C1 segment of cervical spinal cord (tissue), 14 donors: ENCODE measurements around the gene YPEL5.
"Not testable (repeated sequence)": the region's sequence is repeated elsewhere in the genome, so short reads cannot be mapped to it uniquely, and the experiment has no call there.

Experiments used
- DNase-seq, 14 donors: peaks; one replicate each; lab custom pipeline; 2025; lab: John Stamatoyannopoulos, UW

The YPEL5 gene

DNA sequence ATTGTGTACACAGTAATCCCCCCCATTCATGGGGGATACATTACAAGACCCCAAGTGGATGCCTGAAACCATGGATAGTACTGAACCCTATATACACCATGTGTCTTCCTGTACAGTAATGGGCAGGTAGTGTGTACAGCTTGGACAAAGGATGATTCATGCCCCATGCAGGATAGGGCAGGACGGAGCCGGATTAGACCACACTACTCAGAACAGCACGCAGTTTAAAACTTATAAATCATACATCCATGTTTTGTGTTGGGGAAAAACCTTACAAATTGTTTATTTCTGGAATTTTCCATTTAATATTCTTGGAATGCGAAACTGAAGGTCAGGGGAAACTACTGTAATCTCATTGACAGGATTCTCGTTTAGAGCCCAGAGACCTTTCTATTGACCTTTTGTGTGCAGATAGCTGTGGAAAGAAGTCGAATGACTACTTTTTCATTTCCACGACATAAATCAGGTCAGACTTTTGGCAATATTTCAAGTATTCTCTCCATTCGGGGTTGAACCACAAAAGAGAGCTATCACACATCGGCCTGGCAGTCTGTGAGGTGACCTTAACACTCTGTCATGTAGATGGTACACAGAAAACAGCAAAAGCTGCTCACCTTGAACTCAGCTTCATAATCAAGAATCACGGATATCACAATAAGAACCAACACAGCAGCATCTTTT, 9.9 kb upstream of the YPEL5 start:
- DNase-seq = no peak

DNA sequence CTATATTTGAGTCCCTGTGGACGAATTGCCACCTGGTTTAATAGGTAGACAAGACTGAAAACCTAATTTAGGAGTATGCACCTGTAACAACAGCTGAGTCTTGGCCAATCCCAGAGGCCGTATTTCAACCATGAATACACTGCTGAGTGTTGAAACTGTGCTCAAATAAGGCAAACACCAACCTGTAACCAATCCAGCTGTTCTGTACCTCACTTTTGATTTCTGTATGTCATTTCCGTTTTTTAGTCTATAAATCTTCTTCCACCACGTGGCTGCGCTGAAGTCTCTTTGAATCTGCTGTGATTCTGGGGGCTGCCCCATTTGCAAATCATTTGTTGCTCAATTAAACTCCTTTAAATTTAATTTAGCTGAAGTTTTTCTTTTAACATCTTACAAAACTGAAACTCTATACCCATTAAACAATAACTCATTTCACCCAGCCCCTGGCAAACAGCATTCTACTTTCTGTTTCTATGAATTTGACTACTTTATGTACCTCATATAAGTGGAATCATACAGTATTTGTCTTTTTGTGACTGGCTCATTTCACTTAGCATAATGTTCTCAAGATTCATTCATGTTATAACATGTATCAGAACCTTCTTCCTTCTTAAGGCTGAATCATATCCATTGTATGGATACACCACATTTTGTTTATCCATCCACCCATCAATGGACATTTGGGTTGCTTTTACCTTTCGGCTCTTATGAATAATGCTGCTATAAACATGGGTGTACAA, 7.5 kb upstream of the YPEL5 start:
- DNase-seq = no peak

DNA sequence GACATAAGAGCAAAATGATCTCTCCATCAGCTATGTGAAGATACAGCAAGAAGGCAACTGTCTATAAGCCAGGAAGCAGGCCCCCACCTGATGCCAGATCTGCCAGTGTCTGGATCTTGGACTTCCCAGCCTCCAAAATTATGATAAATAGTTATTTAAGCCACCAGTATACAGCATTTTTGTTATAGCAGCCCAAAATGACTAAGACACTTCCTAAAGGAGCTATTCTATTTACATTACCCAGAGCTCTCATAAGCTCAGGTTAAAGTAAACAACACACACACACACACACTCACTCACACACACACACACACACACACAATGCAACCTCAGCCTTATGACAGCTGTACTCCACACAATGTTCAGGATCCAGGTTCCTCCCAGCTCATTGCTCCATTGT, 5.7 kb upstream of the YPEL5 start:
- no peak for DNase-seq

DNA sequence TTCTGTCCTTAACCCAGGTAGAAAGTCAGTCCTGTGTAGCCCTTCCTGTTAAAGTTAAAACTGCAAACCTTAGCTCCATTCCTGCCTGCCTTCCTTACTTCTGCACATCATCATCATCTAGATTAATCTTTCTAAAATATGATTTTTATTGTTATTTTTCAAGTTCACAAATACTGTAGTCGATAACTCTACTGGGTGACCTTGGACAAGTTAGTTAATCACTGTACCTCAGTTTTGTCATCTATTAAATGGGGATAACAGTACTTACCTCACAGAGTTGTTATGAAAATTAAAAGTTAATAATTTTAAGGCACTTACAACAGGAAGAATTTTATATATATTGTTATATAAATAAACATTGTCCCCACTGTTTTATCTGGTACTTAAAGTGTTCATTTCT, 2.5 kb upstream of the YPEL5 start:
- no peak for DNase-seq

DNA sequence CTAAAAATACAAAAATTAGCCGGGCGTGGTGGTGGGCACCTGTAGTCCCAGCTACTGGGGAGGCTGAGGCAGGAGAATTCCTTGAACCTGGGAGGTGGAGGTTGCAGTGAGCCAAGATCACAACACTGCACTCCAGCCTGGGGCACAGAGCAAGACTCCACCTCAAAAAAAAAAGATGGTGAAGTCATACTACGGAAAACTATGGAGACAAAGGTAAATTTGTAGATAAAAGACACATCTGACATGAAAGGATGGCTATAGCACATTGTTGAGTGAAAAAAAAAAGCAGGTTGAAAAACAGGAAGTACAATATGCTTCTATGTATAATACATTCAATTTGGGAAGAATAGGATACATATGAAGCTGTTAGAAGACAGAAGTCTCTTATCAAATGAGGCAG, 1.9 kb upstream of the YPEL5 start:
- not testable (repeated sequence) for DNase-seq

DNA sequence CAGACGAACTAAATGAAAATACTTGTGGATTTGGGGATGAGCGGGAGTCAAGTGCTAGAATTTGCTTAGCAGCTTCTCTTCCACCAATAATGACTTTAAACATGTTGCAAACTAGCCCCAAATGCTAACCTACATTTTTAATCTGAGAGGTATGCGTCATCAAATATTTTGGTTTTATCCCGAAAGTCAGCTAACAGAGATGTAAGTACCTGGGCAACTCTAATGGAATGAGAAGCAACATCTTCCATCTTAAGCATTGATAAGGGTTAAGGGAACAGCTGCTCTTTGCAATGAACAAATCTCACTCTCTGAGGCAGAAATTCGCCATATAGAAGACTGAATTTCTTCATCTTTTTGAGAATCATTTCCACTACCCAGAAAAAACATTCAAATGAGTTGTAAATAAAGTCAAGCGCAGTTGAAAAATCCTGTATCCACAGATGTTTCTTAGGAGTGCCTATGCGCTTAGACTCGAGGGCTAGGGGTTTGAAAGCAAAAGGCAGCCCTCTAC, 926 bp upstream of the YPEL5 start:
- DNase-seq = no peak

DNA sequence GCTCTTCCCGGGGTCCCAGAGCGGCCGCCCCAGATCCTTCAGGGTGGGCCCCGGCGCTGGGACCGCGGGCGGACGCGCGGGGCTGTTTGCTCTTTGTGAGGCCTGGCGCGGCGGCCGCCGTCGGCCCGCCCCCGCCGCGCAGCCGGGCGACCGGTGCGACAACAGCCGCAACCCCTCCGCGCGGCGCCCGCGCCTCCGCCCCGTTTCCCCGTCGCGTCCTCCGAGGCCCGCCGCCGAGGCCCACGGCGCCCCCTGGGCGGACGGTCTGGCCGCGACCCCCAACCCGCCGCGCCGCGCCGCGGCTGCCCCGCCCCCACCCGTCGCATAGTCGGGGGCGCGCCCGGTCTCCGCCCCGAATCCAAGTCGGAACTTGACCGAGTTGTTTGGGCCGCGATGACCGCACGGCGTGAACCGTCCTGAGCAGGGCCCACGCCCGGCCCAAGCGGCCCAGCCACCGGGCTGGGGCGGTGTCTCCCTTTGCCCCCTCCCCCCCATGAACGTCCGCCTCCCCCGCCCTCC, 448 bp downstream of the YPEL5 start:
- peak in 3 of 14 donors; percentile 68 to 75 (median 71) for DNase-seq

DNA sequence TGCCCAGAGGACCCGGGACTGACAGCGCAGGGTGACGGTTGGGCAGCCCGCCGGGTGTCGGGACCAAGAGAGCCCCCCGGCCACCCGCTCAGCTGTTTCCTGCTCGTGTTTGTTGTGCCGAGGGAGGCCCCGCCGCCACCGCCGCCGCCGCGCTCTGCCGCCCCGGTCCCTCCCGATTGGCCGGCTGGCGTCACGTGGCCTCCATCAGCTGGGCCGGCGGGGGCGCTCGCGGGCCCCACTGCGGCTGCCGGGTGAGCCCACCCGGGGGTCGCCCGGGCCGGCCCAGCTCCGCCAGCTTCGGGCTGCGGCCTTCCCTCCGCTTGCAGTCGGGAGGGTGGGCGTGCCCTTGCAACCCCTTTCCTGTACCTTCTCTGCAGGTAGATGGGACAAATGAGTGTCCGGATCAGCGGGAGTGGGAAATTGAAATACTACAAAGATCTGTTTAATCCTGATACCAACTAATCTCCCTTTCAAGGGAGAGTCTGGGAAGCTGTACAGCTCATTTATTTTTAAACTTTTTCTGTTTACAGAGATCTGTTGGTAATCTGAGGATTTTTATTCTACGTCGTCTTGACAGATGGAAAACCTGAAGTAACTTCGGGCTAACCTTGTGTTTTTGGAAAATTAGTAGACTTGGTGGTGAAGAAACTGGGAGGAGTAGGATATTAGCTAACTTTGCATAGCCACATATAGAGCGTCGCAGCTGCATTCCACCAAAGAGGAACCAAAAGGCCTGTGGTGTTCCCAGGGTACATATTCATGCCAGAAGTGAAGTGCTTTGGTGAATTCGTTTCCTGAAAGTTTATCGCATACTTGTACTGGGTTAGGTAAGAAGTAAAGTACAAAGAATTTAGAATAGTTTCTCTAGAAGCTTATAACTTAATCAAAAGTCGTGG, 1.2 kb downstream of the YPEL5 start:
- DNase-seq = peak in 13 of 14 donors; percentile 23 to 87 (median 67)

DNA sequence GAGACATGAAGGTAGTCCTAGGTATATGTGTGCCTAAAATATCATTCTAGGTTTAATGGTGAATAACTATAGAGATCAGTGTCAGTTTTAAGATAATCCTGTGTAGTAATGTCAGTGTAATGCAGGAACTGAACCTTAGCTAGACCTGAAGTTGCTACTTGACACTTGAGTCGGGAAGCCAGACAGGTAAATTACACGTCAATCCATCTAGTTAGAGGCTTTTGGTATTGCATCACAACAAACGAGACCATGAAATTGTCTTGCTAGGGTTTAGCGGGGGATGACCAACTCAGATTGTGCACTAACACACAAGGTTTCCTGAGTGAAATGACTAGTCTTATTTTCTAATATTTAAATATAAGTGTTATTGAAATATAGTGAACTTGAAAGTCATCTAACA, 2.0 kb downstream of the YPEL5 start:
- DNase-seq = no peak

DNA sequence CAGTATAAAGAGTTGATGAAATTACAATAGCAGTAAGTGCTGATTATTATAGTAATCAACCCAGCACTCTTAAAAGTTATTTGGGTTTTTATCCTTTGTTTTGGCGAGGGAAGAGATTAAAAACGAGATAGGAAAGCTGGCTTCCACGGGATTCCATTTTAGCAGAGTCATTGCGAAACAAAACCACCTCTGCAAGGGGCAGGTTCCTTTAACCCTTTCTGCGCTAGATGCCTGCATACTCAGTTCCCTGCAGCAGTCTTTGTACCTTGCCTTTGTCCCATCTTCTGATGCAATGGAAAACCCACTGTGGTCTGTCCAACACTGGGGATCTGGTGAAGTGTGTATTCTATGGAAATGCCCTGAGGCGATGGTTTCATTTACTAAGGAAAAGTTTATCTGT, 2.7 kb downstream of the YPEL5 start:
- no peak for DNase-seq

DNA sequence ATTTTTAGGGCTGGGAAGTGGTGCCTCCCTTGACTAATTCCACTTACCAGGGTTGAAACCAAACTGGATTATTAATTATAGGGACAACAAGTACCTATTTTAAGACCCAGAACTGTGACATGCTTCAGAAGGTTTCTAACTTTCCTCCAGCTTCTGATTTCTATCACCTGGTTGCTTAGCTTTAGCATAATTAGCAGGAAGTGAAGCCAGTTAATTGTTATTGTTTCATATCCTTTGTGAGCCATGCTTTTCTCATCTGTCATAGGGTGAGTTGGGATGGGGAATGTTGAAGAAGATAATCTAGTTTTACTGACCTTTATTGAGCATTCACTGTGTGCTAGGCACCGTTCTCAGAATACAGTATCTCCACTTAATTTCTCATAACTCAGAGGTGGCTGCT, 3.2 kb downstream of the YPEL5 start:
- DNase-seq = no peak

DNA sequence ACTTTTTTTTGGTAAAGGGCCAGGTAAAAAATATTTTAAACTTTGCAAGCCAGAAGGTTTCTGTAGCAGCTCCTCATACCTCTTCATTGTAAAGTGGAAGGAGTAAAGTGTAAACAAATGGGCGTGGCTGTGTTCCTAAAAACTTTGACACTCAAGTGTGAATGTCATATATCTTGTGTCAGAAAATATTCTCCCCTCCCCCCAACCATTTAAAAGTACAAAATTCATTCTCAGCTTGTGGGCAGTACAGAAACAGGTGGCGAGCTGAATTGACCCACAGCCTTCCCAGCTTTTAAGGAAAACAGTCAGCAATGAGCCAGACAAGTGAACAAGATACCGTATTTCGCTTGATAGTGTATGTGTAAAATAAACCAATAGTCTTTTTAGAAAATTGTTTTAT, 4.0 kb downstream of the YPEL5 start:
- DNase-seq = no peak

DNA sequence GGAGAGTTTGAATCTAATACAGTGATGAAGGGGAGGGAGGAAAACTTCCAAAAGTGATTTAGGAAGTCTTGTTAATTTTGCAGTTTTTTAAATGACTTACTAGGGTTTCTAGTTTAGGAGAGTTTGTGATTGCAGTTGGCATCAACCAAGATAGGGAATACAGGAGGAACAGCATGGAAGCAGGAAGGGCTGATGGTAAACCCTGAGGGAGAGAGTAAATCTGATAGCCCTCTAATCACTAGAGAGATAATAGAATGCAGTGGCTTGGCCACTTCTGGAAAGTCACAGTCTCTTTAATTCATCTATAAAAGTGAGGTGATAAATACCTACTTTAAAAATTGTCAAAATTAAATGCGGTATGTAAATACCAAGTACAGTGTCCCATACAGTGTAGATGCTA, 5.6 kb downstream of the YPEL5 start:
- no peak for DNase-seq

DNA sequence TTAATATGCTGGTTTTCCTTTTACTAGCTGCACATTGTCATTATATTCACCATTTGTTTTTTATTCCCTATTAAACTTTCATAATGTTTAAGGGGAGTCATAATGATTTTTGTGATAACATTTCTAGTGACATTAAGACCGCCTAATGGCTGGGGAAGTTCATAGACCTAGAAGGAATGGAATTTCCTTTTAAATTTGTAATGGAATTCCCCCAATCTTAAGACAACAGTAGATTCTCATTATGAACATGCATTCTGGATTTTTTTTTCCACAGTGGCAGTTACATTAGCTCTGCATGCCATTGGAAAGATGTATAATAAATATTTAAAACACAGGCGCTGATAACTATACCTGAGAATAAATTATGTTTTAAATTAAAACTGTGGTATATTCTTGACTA, 8.4 kb downstream of the YPEL5 start:
- DNase-seq = no peak

DNA sequence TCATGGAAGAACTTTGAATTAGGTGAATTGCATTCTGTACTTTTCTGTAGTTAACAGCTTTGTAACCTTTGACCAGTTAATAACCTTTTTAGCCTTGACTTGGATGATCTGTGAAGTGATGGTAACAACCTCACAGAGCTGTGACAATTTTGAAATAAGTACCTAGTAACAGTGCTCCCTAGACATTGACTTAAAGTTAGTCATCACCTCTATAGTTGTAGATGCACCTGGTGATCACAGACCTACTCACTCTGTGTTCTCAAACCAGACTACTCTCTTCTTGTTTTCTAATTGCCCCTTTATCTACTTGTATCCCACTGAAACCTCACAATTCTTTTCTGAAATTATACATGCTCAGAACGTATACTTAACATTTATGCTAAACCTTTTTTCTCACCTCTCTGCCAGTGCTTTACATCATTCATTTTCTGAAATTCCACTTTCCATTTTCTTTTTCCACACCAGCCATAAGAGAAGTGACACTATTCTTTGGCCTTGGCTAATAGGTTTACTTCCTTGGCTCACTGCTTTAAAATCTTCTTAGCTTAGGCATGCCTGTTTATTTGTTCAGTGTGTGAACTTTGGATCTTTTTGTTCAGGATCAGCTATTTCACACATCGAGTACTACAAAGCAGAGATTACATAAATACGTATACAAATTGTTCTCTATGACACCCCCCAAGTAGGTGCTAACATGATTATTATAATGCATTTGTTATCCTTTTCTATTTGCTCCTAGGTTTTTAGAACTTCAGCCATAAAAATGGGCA, 9.3 kb downstream of the YPEL5 start:
- no peak for DNase-seq

DNA sequence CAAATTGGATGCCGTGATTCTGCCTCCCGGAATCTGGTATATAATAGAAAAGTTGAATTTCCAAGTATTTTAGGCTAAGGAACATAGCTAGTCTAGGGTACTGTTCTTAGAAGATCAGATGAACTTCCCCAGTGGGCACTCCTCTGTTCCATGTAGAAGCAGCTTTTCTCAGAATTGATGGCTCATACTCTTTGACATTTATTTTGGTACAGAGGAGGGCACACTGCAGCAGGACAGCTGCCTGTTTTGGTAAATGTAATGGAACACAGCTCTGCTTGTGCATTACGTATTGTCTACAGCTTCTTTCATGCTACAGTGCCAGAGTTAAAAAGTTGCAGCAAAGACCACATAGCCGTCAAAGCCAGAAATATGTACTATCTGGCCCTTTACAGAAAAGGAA, 10.8 kb downstream of the YPEL5 start:
- no peak for DNase-seq

DNA sequence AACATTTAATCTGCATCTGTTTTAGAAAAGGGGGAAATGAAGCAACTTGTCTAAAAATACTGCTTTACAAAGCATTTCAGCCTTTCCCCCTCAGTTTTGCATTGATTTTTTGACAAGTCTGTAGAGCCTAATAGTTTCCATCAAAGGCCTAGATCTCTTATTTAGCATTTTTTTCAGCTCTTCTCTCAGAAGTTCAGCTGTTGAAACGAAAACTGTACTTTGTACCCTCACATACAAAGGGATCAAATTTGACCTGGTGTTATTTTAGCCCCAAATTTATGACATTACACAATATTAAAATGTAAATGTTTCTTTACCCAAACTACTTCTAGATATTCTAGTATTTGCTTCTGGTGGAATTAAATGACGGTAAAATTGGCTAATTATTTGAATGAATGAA, 13.0 kb downstream of the YPEL5 start:
- no peak for DNase-seq

DNA sequence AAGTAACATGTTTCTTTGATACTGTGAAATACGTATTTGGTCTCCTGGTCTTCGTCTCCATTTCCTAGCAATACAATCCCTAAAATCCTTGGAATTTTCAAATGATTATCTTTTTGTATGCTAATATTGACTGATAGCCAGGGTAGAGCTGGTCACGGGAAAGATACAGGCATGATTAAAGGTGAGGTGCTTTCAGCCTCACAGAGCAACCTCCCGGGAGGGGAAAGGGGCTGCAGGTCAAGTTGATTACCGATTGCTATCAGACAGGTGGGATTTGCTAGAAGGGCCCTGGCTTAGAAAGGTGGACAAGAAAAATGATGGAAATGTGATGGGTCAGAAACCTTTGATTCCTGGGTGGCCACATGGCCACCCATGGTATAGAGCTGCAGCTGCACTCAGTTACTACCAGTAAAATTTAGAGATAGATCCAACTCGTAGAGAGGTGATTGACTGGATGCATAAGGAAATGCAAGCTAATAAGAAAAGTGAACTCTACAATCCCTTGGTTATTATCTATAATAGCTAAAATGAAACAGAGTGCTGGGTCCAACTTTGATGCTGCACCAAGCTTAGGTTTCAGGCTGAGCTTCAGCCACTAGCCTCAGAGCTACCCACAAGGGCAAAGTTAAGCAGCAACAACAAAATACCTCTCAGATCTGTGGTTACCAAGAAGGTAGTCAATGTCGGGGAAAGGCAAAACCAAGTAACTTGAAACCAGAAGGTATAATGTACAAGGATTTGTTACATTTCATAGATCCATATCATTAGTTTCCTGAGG, 15.3 kb downstream of the YPEL5 start:
- no peak for DNase-seq

DNA sequence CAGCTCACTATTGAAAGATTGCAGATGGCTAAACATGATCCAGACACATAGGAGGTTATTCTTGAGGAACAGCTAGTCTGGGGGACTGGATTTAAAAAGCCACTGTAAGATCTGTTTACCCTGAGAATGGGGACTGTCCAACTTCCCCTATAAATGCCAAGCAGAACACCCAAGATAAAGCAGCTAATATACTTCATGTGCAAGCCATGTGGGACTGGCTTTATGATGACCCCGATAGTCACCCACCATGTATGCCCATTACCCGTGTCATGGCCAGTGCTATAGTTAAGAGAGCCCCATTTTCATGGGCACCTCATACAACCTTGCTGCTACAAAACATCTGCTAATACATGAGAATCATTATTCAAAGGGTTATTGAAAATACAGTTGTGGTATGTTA, 16.0 kb downstream of the YPEL5 start:
- no peak for DNase-seq

DNA sequence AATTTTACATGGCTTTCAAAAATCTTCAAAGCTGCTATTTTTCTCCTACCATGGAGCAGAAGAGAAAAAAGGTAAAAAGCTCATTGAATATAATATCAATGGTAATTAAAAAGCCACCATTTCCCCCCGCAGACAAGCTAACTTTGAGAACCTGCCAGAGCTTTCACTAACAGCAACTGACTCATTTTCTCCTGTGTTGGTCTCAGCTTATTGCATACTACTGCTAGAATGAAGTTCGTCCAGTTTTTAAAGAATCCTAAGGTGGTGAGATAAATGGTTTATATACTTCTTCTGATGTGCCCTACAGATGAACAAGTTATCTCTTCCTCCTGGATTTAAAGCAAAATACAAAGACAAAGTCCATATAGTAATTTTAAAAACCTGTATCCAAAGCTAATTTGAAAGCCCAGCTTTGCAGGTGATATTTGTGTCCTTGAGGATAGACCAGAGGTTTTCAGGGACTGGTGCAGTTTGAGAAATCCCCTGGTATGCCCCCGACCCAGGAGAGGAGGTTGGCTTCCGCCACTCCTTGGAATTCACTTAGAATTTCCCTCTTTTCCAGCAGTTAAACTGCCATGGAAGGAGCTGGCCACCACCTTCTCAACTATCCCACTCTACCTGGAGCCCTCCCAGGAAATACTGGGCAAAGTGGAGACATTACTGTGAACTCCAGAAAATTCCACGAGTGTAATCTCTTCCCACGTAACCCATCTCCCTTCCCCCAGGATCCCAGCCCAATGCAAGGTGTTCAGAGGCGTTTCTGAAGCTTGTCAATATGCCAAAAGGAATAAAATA, 17.5 kb downstream of the YPEL5 start:
- DNase-seq = no peak
